ENCODE data around the gene RHBDL2. TPM values are rescaled to one million over a fixed set of nuclear protein-coding genes. Genes with fewer than 3 reads are reported as not detected.
A peak's percentile ranks its signal among the peaks of the same experiment; 100 is the strongest.

Gene RHBDL2
- total and polyA plus RNA-seq, 2 of the 13 experiments (the other 11 are each of a cell fraction or from before 2014, with no cell fraction given), result 3.3 to 5.4 TPM

DNA sequence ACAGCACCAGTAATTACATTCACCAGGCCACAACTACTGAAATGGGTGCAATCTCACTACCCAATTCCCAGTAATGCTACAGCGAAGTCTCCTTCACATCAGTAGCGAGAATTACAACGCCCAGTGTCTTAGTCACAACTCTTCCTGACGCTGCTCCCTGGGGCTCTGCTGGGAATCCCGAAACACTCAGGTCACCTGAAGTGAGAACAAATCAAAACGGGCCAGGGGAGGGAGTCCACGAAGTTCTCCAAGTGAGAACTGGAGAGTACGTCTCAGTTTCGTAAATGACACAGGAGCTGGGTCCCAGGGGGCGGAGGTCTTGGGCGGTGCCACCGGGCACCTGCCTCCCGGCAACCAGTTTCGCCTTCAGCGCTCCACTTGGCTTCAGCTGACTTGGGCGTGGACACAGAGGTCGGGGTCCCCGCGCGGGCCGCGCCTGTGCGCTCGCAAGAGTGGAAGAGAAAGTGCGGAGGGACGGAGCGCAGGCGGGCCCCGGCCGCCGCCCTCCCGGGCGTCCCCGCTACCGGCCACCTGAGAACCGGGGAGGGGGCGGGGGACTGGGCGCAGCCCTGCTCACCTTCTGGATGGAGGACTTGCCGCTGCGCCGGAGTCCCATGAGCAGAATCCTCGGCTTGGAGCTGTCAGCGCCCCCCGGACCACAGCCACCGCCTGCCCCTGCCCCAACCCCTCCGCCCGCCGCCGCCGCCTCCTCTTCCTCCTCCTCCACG, 82.6 kb downstream of the RHBDL2 start (continued):
- TF ChIP-seq BORCS8-MEF2B (CRISPR knock-in tag; IDR thresholded peaks at IDR 0.05) (peak; percentile 32; the same call in 1 of the 2 replicates), ZNF772 (CRISPR knock-in tag; IDR thresholded peaks at IDR 0.05) (peak; percentile 17; the same call in 1 of the 2 replicates), SAP130 (CRISPR knock-in tag; IDR thresholded peaks at IDR 0.05; ENCODE audit: low read depth) (peak; percentile 60), TAF1 (CRISPR knock-in tag; IDR thresholded peaks at IDR 0.05) (0 out of 2 replicates have a peak, but pooled peaks have one; percentile 5), ZNF207 (IDR thresholded peaks at IDR 0.05; ENCODE audit: borderline replicate concordance) (no peak), DR1 (CRISPR knock-in tag; IDR thresholded peaks at IDR 0.05) (no peak; the same call in 1 of the 2 replicates), ZNF768 (CRISPR knock-in tag; IDR thresholded peaks at IDR 0.05) (0 out of 2 replicates have a peak, but pooled peaks have one; percentile 40), MYC (CRISPR knock-in tag; IDR thresholded peaks at IDR 0.05; ENCODE audit: borderline replicate concordance) (peak; percentile 40; the same call in 1 of the 2 replicates), SMYD3 (CRISPR knock-in tag; IDR thresholded peaks at IDR 0.05) (peak; percentile 21; the same call in 1 of the 2 replicates), MAZ (IDR thresholded peaks at IDR 0.05; ENCODE audit: borderline replicate concordance, low read depth, low read length) (no peak), MAZ (CRISPR knock-in tag; IDR thresholded peaks at IDR 0.05; ENCODE audit: low read depth) (no peak), ARID2 (CRISPR knock-in tag; IDR thresholded peaks at IDR 0.05; ENCODE audit: borderline replicate concordance) (0 out of 2 replicates have a peak, but pooled peaks have one; percentile 52), REPIN1 (CRISPR knock-in tag; IDR thresholded peaks at IDR 0.05; ENCODE audit: borderline replicate concordance, low read depth) (0 out of 2 replicates have a peak, but pooled peaks have one; percentile 25)
- TF ChIP-seq, protein P1, sequence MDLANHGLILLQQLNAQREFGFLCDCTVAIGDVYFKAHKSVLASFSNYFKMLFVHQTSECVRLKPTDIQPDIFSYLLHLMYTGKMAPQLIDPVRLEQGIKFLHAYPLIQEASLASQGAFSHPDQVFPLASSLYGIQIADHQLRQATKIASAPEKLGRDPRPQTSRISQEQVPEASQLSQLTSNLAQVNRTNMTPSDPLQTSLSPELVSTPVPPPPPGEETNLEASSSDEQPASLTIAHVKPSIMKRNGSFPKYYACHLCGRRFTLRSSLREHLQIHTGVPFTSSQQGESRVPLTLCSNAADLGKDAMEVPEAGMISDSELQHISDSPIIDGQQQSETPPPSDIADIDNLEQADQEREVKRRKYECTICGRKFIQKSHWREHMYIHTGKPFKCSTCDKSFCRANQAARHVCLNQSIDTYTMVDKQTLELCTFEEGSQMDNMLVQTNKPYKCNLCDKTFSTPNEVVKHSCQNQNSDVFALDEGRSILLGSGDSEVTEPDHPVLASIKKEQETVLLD (CRISPR knock-in tag; IDR thresholded peaks at IDR 0.05; ENCODE audit: low read depth), result no peak
- TF ChIP-seq, protein P2, sequence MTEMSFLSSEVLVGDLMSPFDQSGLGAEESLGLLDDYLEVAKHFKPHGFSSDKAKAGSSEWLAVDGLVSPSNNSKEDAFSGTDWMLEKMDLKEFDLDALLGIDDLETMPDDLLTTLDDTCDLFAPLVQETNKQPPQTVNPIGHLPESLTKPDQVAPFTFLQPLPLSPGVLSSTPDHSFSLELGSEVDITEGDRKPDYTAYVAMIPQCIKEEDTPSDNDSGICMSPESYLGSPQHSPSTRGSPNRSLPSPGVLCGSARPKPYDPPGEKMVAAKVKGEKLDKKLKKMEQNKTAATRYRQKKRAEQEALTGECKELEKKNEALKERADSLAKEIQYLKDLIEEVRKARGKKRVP (CRISPR knock-in tag; IDR thresholded peaks at IDR 0.05), result 0 out of 4 replicates have a peak, but pooled peaks of 1 of the 2 experiments have one; percentile 41
- TF ChIP-seq, protein P3, sequence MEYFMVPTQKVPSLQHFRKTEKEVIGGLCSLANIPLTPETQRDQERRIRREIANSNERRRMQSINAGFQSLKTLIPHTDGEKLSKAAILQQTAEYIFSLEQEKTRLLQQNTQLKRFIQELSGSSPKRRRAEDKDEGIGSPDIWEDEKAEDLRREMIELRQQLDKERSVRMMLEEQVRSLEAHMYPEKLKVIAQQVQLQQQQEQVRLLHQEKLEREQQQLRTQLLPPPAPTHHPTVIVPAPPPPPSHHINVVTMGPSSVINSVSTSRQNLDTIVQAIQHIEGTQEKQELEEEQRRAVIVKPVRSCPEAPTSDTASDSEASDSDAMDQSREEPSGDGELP (IDR thresholded peaks at IDR 0.05; ENCODE audit: borderline replicate concordance, low read depth), result peak; percentile 67; the same call in 1 of the 2 replicates
- TF ChIP-seq, protein P4, sequence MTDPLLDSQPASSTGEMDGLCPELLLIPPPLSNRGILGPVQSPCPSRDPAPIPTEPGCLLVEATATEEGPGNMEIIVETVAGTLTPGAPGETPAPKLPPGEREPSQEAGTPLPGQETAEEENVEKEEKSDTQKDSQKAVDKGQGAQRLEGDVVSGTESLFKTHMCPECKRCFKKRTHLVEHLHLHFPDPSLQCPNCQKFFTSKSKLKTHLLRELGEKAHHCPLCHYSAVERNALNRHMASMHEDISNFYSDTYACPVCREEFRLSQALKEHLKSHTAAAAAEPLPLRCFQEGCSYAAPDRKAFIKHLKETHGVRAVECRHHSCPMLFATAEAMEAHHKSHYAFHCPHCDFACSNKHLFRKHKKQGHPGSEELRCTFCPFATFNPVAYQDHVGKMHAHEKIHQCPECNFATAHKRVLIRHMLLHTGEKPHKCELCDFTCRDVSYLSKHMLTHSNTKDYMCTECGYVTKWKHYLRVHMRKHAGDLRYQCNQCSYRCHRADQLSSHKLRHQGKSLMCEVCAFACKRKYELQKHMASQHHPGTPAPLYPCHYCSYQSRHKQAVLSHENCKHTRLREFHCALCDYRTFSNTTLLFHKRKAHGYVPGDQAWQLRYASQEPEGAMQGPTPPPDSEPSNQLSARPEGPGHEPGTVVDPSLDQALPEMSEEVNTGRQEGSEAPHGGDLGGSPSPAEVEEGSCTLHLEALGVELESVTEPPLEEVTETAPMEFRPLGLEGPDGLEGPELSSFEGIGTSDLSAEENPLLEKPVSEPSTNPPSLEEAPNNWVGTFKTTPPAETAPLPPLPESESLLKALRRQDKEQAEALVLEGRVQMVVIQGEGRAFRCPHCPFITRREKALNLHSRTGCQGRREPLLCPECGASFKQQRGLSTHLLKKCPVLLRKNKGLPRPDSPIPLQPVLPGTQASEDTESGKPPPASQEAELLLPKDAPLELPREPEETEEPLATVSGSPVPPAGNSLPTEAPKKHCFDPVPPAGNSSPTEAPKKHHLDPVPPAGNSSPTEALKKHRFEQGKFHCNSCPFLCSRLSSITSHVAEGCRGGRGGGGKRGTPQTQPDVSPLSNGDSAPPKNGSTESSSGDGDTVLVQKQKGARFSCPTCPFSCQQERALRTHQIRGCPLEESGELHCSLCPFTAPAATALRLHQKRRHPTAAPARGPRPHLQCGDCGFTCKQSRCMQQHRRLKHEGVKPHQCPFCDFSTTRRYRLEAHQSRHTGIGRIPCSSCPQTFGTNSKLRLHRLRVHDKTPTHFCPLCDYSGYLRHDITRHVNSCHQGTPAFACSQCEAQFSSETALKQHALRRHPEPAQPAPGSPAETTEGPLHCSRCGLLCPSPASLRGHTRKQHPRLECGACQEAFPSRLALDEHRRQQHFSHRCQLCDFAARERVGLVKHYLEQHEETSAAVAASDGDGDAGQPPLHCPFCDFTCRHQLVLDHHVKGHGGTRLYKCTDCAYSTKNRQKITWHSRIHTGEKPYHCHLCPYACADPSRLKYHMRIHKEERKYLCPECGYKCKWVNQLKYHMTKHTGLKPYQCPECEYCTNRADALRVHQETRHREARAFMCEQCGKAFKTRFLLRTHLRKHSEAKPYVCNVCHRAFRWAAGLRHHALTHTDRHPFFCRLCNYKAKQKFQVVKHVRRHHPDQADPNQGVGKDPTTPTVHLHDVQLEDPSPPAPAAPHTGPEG (CRISPR knock-in tag; IDR thresholded peaks at IDR 0.05), result peak; percentile 79; the same call in 1 of the 2 replicates
- TF ChIP-seq, protein P5, sequence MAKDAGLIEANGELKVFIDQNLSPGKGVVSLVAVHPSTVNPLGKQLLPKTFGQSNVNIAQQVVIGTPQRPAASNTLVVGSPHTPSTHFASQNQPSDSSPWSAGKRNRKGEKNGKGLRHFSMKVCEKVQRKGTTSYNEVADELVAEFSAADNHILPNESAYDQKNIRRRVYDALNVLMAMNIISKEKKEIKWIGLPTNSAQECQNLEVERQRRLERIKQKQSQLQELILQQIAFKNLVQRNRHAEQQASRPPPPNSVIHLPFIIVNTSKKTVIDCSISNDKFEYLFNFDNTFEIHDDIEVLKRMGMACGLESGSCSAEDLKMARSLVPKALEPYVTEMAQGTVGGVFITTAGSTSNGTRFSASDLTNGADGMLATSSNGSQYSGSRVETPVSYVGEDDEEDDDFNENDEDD (CRISPR knock-in tag; IDR thresholded peaks at IDR 0.05; ENCODE audit: borderline replicate concordance), result no peak
